Measurements from ENCODE around the gene MCU.

MCU gene

GRCh38 chr10:72796042-72796441 is 104.1 kb downstream of the MCU start:
- Histone ChIP-seq H3K27me3 (no peaks in the 10 kb centered on the region), H3K9ac (no peak overlapping the region), H3K9me3 (replicated peaks in 1 of 11) (no peaks in the 10 kb centered on the region), H3K36me3 (peaks cover 0 to 7% (median 0%) of the 10 kb centered on the region in 11 experiments; a peak in 5 of 22 replicates), H3K4me3 (no peak overlapping the region), H4K20me1 (peaks cover 0 to 7% (median 0%) of the 10 kb centered on the region in 11 experiments; a peak in 2 of 22 replicates), H3K4me1 (peaks cover 0 to 5% (median 4%) of the 10 kb centered on the region in 10 experiments; a peak in 6 of 20 replicates), H3K27ac (no peak overlapping the region), H3K4me2 (no peak overlapping the region)
- no peak for TF ChIP-seq Cebpa-rat (IDR thresholded peaks at IDR 0.05)

- peaks cover 0 to 7% (median 0%) of the 10 kb centered on the region in 11 experiments; a peak in 5 of 22 replicates for H3K36me3 ChIP-seq
- H3K27ac ChIP-seq = no peak overlapping the region
- H3K27me3 ChIP-seq = no peaks in the 10 kb centered on the region
- no peak overlapping the region for H3K4me2 ChIP-seq
- H3K4me3 ChIP-seq = no peak overlapping the region
- H3K4me1 ChIP-seq = peaks cover 0 to 7% (median 4%) of the 10 kb centered on the region in 10 experiments; a peak in 6 of 20 replicates
- H3K9ac ChIP-seq = no peak overlapping the region
- H4K20me1 ChIP-seq = peaks cover 0 to 7% (median 0%) of the 10 kb centered on the region in 11 experiments; a peak in 2 of 22 replicates
- H3K9me3 ChIP-seq (replicated peaks in 1 of 11) = no peaks in the 10 kb centered on the region
- TF ChIP-seq Cebpa-rat (IDR thresholded peaks at IDR 0.05) = no peak
Measured at GRCh38 chr10:72796538-72796937, 104.6 kb downstream of the MCU start.

GRCh38 chr10:72800000-72800740 is 108.2 kb downstream of the MCU start:
- no peak overlapping the region for H3K27ac ChIP-seq
- no peak overlapping the region for H3K4me2 ChIP-seq
- H3K9ac ChIP-seq = no peak overlapping the region

GRCh38 chr10:72800741-72801092 is 108.8 kb downstream of the MCU start:
- Histone ChIP-seq H3K4me2 (peak overlapping the region in 3 of 11 experiments; percentile 19 to 25 (median 19); a peak in 4 of 22 replicates), H3K9me3 (replicated peaks in 1 of 11) (no peaks in the 10 kb centered on the region)
- no peak for TF ChIP-seq Cebpa-rat (IDR thresholded peaks at IDR 0.05)

More at GRCh38 chr10:72800000-72800740, 108.2 kb downstream of the MCU start:
- no peak for TF ChIP-seq Cebpa-rat (IDR thresholded peaks at IDR 0.05)
- Histone ChIP-seq H3K4me1 (peaks cover 2 to 15% (median 5%) of the 10 kb centered on the region in 10 experiments; a peak in 12 of 20 replicates), H3K9me3 (replicated peaks in 1 of 11) (no peaks in the 10 kb centered on the region), H3K36me3 (peaks cover 0 to 7% (median 0%) of the 10 kb centered on the region in 11 experiments; a peak in 5 of 22 replicates), H3K27me3 (no peaks in the 10 kb centered on the region), H3K4me3 (no peak overlapping the region), H4K20me1 (peaks cover 0 to 7% (median 0%) of the 10 kb centered on the region in 11 experiments; a peak in 2 of 22 replicates)

GRCh38 chr10:72801263-72801868 is 109.4 kb downstream of the MCU start:
- Histone ChIP-seq H4K20me1 (no peaks in the 10 kb centered on the region; a peak in 1 of 22 replicates), H3K4me3 (no peak overlapping the region), H3K9ac (no peak overlapping the region), H3K9me3 (replicated peaks in 1 of 11) (no peaks in the 10 kb centered on the region), H3K4me1 (peaks cover 2 to 15% (median 5%) of the 10 kb centered on the region in 10 experiments; a peak in 12 of 20 replicates), H3K36me3 (0 out of 22 replicates have a peak, but pooled peaks cover 0 to 4% (median 0%) of the 10 kb centered on the region in 11 experiments), H3K27me3 (no peaks in the 10 kb centered on the region), H3K4me2 (peak overlapping the region in 2 of 11 experiments; percentile 19; a peak in 2 of 22 replicates), H3K27ac (no peak overlapping the region)
- TF ChIP-seq Cebpa-rat (IDR thresholded peaks at IDR 0.05) = no peak

More at GRCh38 chr10:72800741-72801092, 108.8 kb downstream of the MCU start:
- Histone ChIP-seq H3K27me3 (no peaks in the 10 kb centered on the region), H4K20me1 (peaks cover 0 to 5% (median 0%) of the 10 kb centered on the region in 11 experiments; a peak in 2 of 22 replicates), H3K27ac (no peak overlapping the region), H3K4me1 (peaks cover 2 to 15% (median 5%) of the 10 kb centered on the region in 10 experiments; a peak in 12 of 20 replicates), H3K36me3 (peaks cover 0 to 5% (median 0%) of the 10 kb centered on the region in 11 experiments; a peak in 5 of 22 replicates), H3K9ac (no peak overlapping the region), H3K4me3 (no peak overlapping the region)

- Histone ChIP-seq H4K20me1 (no peaks in the 10 kb centered on the region), H3K4me2 (0 out of 22 replicates have a peak overlapping the region, but pooled peaks of 1 of the 11 experiments have one; percentile 33), H3K9me3 (replicated peaks in 1 of 11) (no peaks in the 10 kb centered on the region), H3K27me3 (no peaks in the 10 kb centered on the region), H3K4me1 (peaks cover 2 to 15% (median 5%) of the 10 kb centered on the region in 10 experiments; a peak in 12 of 20 replicates), H3K36me3 (peaks cover 0 to 9% (median 0%) of the 10 kb centered on the region in 11 experiments; a peak in 1 of 22 replicates), H3K4me3 (no peak overlapping the region), H3K27ac (no peak overlapping the region), H3K9ac (no peak overlapping the region)
- TF ChIP-seq Cebpa-rat (IDR thresholded peaks at IDR 0.05) = no peak
Measured at GRCh38 chr10:72802332-72802731, 110.4 kb downstream of the MCU start.

GRCh38 chr10:72802763-72803505 is 111.0 kb downstream of the MCU start:
- peaks cover 0 to under 1% (median 0%) of the 10 kb centered on the region in 11 experiments; a peak in 1 of 22 replicates for H3K9me3 ChIP-seq (replicated peaks in 1 of 11)
- no peak overlapping the region for H3K27ac ChIP-seq
- H3K4me2 ChIP-seq = peak overlapping the region in 2 of 11 experiments; percentile 5 to 33; a peak in 2 of 22 replicates
- H3K9ac ChIP-seq = no peak overlapping the region
- peaks cover 2 to 15% (median 5%) of the 10 kb centered on the region in 10 experiments; a peak in 12 of 20 replicates for H3K4me1 ChIP-seq
- peaks cover 0 to 9% (median 0%) of the 10 kb centered on the region in 11 experiments; a peak in 1 of 22 replicates for H3K36me3 ChIP-seq
- H4K20me1 ChIP-seq = no peaks in the 10 kb centered on the region
- no peaks in the 10 kb centered on the region for H3K27me3 ChIP-seq
- no peak for TF ChIP-seq Cebpa-rat (IDR thresholded peaks at IDR 0.05)
- H3K4me3 ChIP-seq = no peak overlapping the region

GRCh38 chr10:72808001-72808400 is 116.1 kb downstream of the MCU start:
- Histone ChIP-seq H3K27me3 (no peaks in the 10 kb centered on the region), H3K27ac (no peak overlapping the region), H3K4me1 (peaks cover 0 to 15% (median 0%) of the 10 kb centered on the region in 10 experiments; a peak in 8 of 20 replicates), H3K4me3 (no peak overlapping the region), H3K36me3 (peaks cover 0 to 16% (median 0%) of the 10 kb centered on the region in 11 experiments; a peak in 4 of 22 replicates), H3K9me3 (replicated peaks in 1 of 11) (peaks cover 0 to 11% (median 5%) of the 10 kb centered on the region in 11 experiments; a peak in 3 of 22 replicates), H4K20me1 (no peaks in the 10 kb centered on the region), H3K9ac (no peak overlapping the region), H3K4me2 (no peak overlapping the region)
- TF ChIP-seq Cebpa-rat (IDR thresholded peaks at IDR 0.05) = no peak
